Kidney epithelial cell (primary cell): ENCODE data around the gene OR5AN1. TPM values are rescaled to one million over a fixed set of nuclear protein-coding genes. Genes with fewer than 3 reads are reported as not detected.

ENCODE experiments used
- DNase-seq: peaks from one replicate; pipeline ENCODE4 v3.0.0-alpha.2; 2010; ENCODE audit warnings: low read depth
- H3K27me3 ChIP-seq: 2 replicates; pipeline ENCODE4 v1.6.0; 2011; ENCODE audit warnings: low read length; ENCODE audit not compliant: control insufficient read depth, insufficient read depth
- H3K36me3 ChIP-seq: 2 replicates; pipeline ENCODE4 v1.5.1; 2011; ENCODE audit warnings: low read length; ENCODE audit not compliant: control insufficient read depth, insufficient read depth
- H3K4me3 ChIP-seq: 2 replicates; pipeline ENCODE4 v1.5.1; 2011; ENCODE audit warnings: low read depth, mild to moderate bottlenecking, control low read depth, low read length
- total RNA-seq: library from RNA; depleted of rRNA; stranded (reverse); fragments of >200 nt; gene quantifications from 2 replicates; pipeline ENCODE4 v1.2.3, GENCODE V29; 2015
- TF ChIP-seq, protein P1 (sequence below): IDR thresholded peaks from 2 replicates; pipeline ENCODE4 v1.5.1; 2011; ENCODE audit warnings: mild to moderate bottlenecking, moderate library complexity, low read length, control low read depth, inconsistent platforms; ENCODE audit not compliant: insufficient read depth, poor library complexity, severe bottlenecking

The OR5AN1 gene
- total RNA-seq, 1 donor from 2014 or later: not detected

DNA sequence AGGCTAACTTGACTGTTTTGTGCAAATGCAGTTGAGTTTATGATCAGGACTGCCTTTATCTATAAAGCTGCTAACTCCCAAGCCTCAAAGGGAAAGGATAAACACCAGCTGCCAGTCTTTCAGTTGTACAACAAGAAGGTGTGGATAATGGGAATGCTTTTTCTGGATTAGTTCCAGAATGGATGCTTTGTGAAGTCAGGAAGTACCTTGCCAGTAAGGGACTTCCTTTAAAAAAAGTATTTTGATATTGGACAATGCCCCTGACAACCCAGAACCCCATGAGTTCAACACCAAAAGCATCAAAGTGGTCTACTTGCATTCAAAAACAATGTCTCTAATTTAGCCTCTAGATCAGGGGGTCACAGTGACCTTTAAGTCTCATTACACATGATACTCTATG, 35.5 kb downstream of the OR5AN1 start:
- no peak for DNase-seq
- Histone ChIP-seq H3K36me3 (no peaks in the 10 kb centered on the region), H3K4me3 (no peak overlapping the region), H3K27me3 (no peaks in the 10 kb centered on the region)
- TF ChIP-seq, protein P1, sequence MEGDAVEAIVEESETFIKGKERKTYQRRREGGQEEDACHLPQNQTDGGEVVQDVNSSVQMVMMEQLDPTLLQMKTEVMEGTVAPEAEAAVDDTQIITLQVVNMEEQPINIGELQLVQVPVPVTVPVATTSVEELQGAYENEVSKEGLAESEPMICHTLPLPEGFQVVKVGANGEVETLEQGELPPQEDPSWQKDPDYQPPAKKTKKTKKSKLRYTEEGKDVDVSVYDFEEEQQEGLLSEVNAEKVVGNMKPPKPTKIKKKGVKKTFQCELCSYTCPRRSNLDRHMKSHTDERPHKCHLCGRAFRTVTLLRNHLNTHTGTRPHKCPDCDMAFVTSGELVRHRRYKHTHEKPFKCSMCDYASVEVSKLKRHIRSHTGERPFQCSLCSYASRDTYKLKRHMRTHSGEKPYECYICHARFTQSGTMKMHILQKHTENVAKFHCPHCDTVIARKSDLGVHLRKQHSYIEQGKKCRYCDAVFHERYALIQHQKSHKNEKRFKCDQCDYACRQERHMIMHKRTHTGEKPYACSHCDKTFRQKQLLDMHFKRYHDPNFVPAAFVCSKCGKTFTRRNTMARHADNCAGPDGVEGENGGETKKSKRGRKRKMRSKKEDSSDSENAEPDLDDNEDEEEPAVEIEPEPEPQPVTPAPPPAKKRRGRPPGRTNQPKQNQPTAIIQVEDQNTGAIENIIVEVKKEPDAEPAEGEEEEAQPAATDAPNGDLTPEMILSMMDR: no peak

DNA sequence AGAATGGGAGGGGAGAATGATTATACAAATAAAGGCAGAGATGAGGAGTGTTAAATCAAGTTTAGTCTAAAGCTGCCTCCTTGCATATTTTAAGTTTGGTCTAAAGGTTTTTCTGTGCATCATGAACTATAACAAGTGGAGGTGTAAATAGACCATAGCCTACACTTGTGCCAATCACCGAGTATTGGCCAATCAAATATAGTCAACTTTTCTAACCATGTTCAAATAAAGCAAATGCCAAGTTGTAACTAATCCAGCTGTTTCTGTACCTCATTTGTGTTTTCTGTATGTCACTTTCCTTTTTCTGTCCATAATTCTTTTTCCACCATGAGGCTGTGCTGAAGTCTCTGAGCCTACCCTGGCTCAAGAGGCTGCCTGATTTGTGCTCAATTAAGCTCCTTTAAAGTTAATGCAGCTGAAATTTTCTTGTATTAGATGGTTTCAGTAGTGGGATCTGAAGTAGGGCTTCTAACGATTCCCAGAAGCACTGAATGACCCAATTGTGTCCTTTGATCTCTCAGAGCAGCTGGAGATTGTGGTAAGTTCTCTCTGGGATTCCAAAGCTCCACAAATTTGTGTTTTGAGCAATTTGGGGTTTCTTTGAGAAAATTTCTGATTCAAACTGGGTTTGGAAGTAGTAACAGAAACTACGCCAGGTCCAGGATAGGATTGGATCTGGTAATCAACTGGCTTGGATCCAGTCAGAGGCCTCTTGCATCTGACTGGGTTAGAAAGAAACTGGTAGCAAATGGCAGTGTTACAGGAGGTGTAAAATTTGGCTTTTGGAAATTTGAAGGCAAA, 42.0 kb downstream of the OR5AN1 start:
- no peak overlapping the region for H3K4me3 ChIP-seq
- TF ChIP-seq, protein P1: no peak
- H3K36me3 ChIP-seq: no peaks in the 10 kb centered on the region
- H3K27me3 ChIP-seq: no peaks in the 10 kb centered on the region
- no peak for DNase-seq

DNA sequence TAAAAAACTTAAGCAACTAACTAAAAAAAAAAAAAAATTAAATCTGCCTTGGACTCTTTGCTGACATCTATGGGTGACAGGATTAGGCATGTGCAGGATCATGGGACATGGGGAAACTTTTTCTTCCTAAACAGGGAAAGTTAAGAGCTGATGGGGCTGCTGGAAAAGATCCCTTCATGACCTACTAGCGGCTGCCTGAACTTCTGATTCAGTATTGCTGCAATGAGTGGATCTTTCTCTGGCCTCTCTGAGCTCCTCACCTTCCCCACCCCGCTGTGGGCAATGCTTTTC, 42.5 kb downstream of the OR5AN1 start:
- Histone ChIP-seq H3K4me3 (no peak overlapping the region), H3K27me3 (no peaks in the 10 kb centered on the region), H3K36me3 (no peaks in the 10 kb centered on the region)
- no peak for DNase-seq
- TF ChIP-seq, protein P1: no peak

DNA sequence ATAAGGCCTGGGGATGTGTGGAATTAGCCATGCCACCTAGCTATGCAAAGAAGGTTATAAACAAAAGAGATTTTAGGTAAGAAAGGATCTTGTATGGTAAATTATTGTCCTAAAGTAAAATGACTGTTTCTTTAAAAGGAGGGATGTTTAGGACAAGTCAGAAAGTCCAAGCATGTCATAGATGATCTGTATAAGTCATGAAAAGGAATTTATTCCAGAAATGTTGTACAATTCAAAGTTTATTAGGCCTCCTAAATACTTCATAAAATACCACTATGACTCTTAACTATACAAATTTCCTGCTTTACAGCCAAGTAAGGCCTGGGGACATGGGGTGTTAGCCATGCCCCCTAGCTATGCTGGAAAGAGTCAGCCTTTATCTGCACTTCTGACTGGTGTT, 44.9 kb downstream of the OR5AN1 start:
- Histone ChIP-seq H3K27me3 (no peaks in the 10 kb centered on the region), H3K36me3 (no peaks in the 10 kb centered on the region), H3K4me3 (no peak overlapping the region)
- DNase-seq: no peak
- TF ChIP-seq, protein P1: no peak

DNA sequence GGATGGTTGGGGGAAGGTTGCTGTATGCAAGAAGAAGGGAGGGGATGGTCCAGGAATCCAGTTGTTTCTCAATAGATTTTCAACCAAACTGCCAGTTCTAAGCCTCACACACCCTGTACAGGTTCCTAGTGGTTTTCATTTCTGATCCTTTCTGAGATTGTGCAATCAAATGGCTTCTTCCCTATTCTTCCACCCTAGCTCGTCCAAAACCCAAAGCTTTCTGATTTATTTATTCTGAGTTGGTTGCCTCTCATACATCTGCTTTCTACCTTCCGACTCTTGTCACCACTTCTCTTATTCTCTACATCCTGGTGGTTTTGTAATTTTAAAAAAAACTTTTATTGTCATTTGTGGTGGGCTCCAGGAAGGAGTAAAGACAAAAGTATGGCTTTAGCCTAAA, 55.0 kb downstream of the OR5AN1 start:
- DNase-seq: no peak
- TF ChIP-seq, protein P1: no peak
- Histone ChIP-seq H3K4me3 (no peak overlapping the region), H3K36me3 (no peaks in the 10 kb centered on the region), H3K27me3 (no peaks in the 10 kb centered on the region)

DNA sequence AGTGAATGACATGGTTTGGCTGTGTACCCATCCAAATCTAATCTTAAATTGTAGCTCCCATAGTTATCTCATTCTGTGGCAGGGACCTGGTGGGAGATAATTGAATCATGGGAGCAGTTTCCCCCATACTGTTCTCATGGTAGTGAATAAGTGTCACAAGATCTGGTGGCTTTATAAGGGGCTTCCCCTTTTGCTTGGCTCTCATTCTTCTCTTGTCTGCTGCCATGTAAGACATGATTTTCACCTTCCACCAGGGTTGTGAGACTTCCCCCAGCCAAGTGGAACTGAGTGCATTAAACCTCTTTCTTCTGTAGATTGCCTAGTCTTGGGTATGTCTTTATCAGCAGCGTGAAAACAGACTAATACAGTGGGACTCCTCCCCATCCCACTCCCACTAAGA, 56.4 kb downstream of the OR5AN1 start:
- TF ChIP-seq, protein P1: no peak

More for the DNA sequence above, 56.4 kb downstream of the OR5AN1 start:
- Histone ChIP-seq H3K27me3 (no peaks in the 10 kb centered on the region), H3K4me3 (no peak overlapping the region), H3K36me3 (no peaks in the 10 kb centered on the region)
- DNase-seq: no peak
